Vagina (tissue), 2 donors: ENCODE results near the gene ITGA11. TPM values are rescaled to one million over a fixed set of nuclear protein-coding genes. Genes with fewer than 3 reads are reported as not detected.

ENCODE experiments used
- DNase-seq, 2 donors: peaks; one replicate each; pipeline ENCODE4 v3.0.0-alpha.2; 2017; ENCODE audit errors: extremely low spot score in 2 of 2
- H3K27ac ChIP-seq: fragments of 200-600 bp; sonication (generic); one replicate; pipeline ENCODE4 v1.5.1; 2019
- H3K27me3 ChIP-seq: fragments of 200-600 bp; sonication (generic); one replicate; pipeline ENCODE4 v1.5.1; 2019
- H3K36me3 ChIP-seq, 2 donors: fragments of 200-600 bp; sonication (generic); one replicate each; pipeline ENCODE4 v1.5.1; 2017 to 2019
- H3K4me1 ChIP-seq: fragments of 200-600 bp; sonication (generic); one replicate; pipeline ENCODE4 v1.5.1; 2019
- H3K4me3 ChIP-seq, 2 donors: fragments of 200-600 bp; sonication (generic); 1 replicate in 1 of 2; 2 replicates in 1 of 2; pipeline ENCODE4 v1.5.1; 2016 to 2019
- H3K9me3 ChIP-seq: fragments of 200-600 bp; sonication (generic); one replicate; pipeline ENCODE4 v1.5.1; 2019
- POLR2A ChIP-seq, 2 donors: fragments of 450-650 bp; IDR thresholded peaks; one replicate each; pipeline ENCODE4 v1.6.1; 2017; ENCODE audit warnings: antibody characterized with exemption in 2 of 2, mild to moderate bottlenecking in 2 of 2, moderate library complexity in 2 of 2
- POLR2AphosphoS5 ChIP-seq, 2 donors: sonication (generic); formaldehyde crosslinking; IDR thresholded peaks; one replicate each; pipeline ENCODE4 v1.9.0; 2017; ENCODE audit warnings: antibody characterized with exemption in 2 of 2, mild to moderate bottlenecking in 2 of 2, low read depth in 1 of 2; ENCODE audit not compliant: insufficient read depth in 1 of 2
- intact Hi-C: fragments of 100-400 bp; cut with DNase I; formaldehyde crosslinking; loops from one replicate; pipeline ENCODE4 v1.15.1; 2023
- total RNA-seq: library from RNA; depleted of rRNA; stranded (reverse); fragments of >200 nt; gene quantifications from one replicate; pipeline ENCODE4 v1.2.3, GENCODE V29; 2016
- TF ChIP-seq, protein P1 (sequence below), 3 experiments: fragments of 450-650 bp in 2 of 3; fragments of 200-600 bp in 1 of 3; sonication (generic) in 1 of 3; IDR thresholded peaks; one replicate each; pipeline ENCODE4 v1.5.1; 2017 to 2019; ENCODE audit warnings: antibody characterized with exemption in 3 of 3, mild to moderate bottlenecking in 2 of 3, moderate library complexity in 2 of 3

ITGA11 gene
- total RNA-seq, 1 donor from 2014 or later = 15.5 TPM

GRCh38 chr15:68332266-68332665, 99.7 kb downstream of the ITGA11 start:
- H3K4me3 ChIP-seq = no peak overlapping the region
- no peaks in the 10 kb centered on the region for H3K36me3 ChIP-seq
- no peak for TF ChIP-seq POLR2A (IDR thresholded peaks at IDR 0.05)
- no peak for TF ChIP-seq POLR2AphosphoS5 (IDR thresholded peaks at IDR 0.05; ENCODE audit: insufficient read depth in 1 of 2, low read depth in 1 of 2)
- TF ChIP-seq, protein P1, sequence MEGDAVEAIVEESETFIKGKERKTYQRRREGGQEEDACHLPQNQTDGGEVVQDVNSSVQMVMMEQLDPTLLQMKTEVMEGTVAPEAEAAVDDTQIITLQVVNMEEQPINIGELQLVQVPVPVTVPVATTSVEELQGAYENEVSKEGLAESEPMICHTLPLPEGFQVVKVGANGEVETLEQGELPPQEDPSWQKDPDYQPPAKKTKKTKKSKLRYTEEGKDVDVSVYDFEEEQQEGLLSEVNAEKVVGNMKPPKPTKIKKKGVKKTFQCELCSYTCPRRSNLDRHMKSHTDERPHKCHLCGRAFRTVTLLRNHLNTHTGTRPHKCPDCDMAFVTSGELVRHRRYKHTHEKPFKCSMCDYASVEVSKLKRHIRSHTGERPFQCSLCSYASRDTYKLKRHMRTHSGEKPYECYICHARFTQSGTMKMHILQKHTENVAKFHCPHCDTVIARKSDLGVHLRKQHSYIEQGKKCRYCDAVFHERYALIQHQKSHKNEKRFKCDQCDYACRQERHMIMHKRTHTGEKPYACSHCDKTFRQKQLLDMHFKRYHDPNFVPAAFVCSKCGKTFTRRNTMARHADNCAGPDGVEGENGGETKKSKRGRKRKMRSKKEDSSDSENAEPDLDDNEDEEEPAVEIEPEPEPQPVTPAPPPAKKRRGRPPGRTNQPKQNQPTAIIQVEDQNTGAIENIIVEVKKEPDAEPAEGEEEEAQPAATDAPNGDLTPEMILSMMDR (IDR thresholded peaks at IDR 0.05) = no peak
- H3K27me3 ChIP-seq = no peaks in the 10 kb centered on the region
- H3K4me1 ChIP-seq = peaks cover 27% of the 10 kb centered on the region
- no peak for DNase-seq
- H3K9me3 ChIP-seq = no peaks in the 10 kb centered on the region
- no peak overlapping the region for H3K27ac ChIP-seq
- intact Hi-C loops = no loop called here

DNA sequence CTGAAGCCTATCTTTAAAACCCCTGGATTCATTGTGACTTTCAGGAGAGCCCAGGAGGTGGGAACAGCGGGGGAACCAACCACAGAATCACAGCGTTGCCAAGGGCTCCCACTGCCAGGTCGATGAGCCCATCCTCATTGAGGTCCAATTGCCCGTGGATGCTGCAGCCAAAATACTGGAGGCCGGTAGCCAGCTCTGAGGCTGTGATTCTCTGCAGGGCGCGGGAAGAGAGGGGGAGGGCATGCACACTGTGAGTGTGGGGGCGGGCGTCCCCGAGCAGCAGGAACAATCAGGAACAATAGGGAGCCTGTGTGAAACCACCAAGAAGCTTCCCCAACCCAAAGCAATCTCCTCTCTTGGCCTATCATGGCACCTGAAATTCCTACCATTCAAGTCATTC, 101.1 kb downstream of the ITGA11 start:
- H3K27me3 ChIP-seq = no peaks in the 10 kb centered on the region
- H3K9me3 ChIP-seq = no peaks in the 10 kb centered on the region
- no peak for TF ChIP-seq POLR2A (IDR thresholded peaks at IDR 0.05)
- no peak for TF ChIP-seq POLR2AphosphoS5 (IDR thresholded peaks at IDR 0.05; ENCODE audit: insufficient read depth in 1 of 2, low read depth in 1 of 2)
- TF ChIP-seq, protein P1 (IDR thresholded peaks at IDR 0.05) = no peak
- peaks cover 26% of the 10 kb centered on the region for H3K4me1 ChIP-seq
- intact Hi-C loops = no loop called here
- no peaks in the 10 kb centered on the region for H3K36me3 ChIP-seq
- no peak overlapping the region for H3K4me3 ChIP-seq
- DNase-seq = no peak
- H3K27ac ChIP-seq = no peak overlapping the region

GRCh38 chr15:68330416-68330815, 101.5 kb downstream of the ITGA11 start:
- intact Hi-C loops = no loop called here
- no peak overlapping the region for H3K27ac ChIP-seq
- no peaks in the 10 kb centered on the region for H3K36me3 ChIP-seq
- DNase-seq = no peak
- H3K27me3 ChIP-seq = no peaks in the 10 kb centered on the region
- no peak overlapping the region for H3K4me3 ChIP-seq
- H3K9me3 ChIP-seq = no peaks in the 10 kb centered on the region
- TF ChIP-seq POLR2AphosphoS5 (IDR thresholded peaks at IDR 0.05; ENCODE audit: insufficient read depth in 1 of 2, low read depth in 1 of 2) (no peak), POLR2A (IDR thresholded peaks at IDR 0.05) (no peak)
- TF ChIP-seq, protein P1 (IDR thresholded peaks at IDR 0.05) = no peak
- peaks cover 21% of the 10 kb centered on the region for H3K4me1 ChIP-seq

GRCh38 chr15:68328964-68329363, 103.0 kb downstream of the ITGA11 start:
- H3K36me3 ChIP-seq = no peaks in the 10 kb centered on the region
- intact Hi-C loops = no loop called here
- H3K27me3 ChIP-seq = no peaks in the 10 kb centered on the region
- no peak overlapping the region for H3K4me3 ChIP-seq
- TF ChIP-seq, protein P1 (IDR thresholded peaks at IDR 0.05) = no peak
- TF ChIP-seq POLR2A (IDR thresholded peaks at IDR 0.05) (no peak), POLR2AphosphoS5 (IDR thresholded peaks at IDR 0.05; ENCODE audit: insufficient read depth in 1 of 2, low read depth in 1 of 2) (no peak)
- no peaks in the 10 kb centered on the region for H3K9me3 ChIP-seq
- peaks cover 7% of the 10 kb centered on the region for H3K4me1 ChIP-seq
- DNase-seq = no peak
- no peak overlapping the region for H3K27ac ChIP-seq

DNA sequence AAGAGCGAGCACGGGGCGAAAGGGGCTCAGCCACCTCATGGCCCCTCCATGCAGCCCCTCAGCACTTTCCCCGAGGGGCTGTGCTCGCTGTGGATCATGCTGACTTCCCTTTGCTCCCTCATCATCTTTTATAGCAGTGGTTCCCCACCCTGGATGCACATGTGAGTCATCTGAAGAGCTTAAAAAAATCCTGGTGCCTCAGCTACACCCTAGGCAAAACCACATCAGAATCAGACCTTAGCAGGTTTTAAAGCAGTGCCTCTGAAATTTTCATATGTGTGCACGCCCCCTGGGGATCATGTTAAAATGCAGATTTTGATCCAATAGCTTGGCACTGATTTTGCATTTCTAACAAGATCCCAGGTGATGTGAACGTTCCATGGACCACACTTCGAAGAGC, 103.5 kb downstream of the ITGA11 start:
- Histone ChIP-seq H3K27ac (no peak overlapping the region), H3K27me3 (no peaks in the 10 kb centered on the region), H3K9me3 (no peaks in the 10 kb centered on the region), H3K36me3 (no peaks in the 10 kb centered on the region), H3K4me3 (no peak overlapping the region), H3K4me1 (peaks cover 2% of the 10 kb centered on the region)
- no peak for DNase-seq
- TF ChIP-seq POLR2AphosphoS5 (IDR thresholded peaks at IDR 0.05; ENCODE audit: insufficient read depth in 1 of 2, low read depth in 1 of 2) = no peak
- TF ChIP-seq, protein P1 (IDR thresholded peaks at IDR 0.05) = no peak
- TF ChIP-seq POLR2A (IDR thresholded peaks at IDR 0.05) = no peak
- intact Hi-C loops = no loop called here
